ENCODE measurements around the gene DPYSL5.
"Not testable (repeated sequence)": the region's sequence is repeated elsewhere in the genome, so short reads cannot be mapped to it uniquely, and the experiment has no call there.

The DPYSL5 gene, protein sequence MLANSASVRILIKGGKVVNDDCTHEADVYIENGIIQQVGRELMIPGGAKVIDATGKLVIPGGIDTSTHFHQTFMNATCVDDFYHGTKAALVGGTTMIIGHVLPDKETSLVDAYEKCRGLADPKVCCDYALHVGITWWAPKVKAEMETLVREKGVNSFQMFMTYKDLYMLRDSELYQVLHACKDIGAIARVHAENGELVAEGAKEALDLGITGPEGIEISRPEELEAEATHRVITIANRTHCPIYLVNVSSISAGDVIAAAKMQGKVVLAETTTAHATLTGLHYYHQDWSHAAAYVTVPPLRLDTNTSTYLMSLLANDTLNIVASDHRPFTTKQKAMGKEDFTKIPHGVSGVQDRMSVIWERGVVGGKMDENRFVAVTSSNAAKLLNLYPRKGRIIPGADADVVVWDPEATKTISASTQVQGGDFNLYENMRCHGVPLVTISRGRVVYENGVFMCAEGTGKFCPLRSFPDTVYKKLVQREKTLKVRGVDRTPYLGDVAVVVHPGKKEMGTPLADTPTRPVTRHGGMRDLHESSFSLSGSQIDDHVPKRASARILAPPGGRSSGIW

DNA sequence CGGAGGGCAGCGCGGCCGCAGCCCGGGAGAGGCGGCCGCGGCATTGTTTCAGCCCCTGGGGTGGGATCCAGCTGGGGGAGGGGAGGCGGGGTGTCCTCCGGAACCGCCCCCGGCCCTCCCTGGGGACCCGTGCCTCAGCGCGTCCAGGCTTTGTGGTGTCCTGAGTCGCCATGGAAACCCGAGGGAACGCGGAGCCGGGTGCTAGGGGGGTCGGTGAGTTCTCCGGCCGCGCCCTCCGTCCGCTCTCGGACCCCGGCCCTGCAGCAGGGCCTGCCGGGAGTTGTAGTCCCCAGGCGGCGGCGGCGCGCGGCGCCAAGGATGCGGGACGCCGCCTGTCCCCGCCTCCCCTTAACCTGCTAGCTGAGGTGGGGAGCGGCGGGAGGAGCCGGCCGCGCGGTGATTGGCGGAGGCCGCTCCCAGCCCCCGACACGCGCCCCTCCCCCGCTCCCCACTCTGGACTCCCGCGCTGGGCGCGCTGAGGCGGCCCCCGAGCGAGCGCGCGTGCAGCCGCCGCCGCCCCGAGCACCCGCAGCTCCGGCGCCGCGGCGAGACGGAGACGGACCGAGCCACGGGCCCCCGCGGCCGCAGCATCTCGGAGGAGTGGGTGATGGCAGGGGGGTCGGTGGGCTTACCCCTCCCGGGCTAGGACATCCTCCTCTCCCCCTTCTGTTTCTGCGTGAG is at the start of gene DPYSL5:
Gene DPYSL5 (plus strand): TSS at position 478 of the 681 bp plus-strand sequence. CDS start 50,368 bp downstream, outside the sequence.
- no peak for DNase-seq

DNA sequence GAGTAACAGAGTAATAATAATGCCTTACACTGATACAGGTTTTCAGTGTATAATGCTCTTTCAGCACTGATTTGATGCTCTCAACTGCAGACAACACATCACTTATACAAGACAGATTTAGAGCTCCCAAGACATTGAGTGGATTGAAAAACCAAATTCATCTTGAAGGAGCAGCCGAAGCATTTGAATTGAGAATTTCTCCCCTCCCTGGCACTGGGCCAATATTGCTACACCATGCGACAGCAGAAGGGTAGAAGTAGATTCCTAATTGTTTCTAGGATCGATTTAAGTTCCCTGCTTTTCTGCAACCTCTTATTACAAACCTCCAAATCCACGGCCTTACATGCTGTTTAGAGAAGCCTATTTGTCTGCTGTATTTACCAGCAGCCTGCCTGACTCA is 46.6 kb upstream of the DPYSL5 start:
- DNase-seq = no peak

DNA sequence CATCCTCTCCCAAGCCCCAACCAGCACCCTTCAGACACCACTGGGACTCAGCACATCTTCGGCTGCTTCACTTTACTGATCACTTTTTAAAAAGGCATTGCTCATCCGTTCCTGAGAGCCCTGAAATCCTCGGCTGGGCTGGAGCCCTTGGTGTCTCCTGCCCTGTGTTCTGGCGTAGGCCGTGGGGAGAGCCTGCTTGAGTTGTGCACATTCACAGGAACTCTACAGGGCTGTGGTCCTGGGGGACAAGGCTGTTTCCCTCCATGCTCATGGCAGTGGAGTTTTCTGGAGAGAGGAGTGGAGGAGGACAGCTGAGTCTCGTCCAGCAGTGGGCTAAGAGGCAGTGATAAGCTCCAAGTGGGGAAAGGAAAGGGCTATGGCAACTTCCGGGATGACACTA is 46.1 kb upstream of the DPYSL5 start:
- no peak for DNase-seq

DNA sequence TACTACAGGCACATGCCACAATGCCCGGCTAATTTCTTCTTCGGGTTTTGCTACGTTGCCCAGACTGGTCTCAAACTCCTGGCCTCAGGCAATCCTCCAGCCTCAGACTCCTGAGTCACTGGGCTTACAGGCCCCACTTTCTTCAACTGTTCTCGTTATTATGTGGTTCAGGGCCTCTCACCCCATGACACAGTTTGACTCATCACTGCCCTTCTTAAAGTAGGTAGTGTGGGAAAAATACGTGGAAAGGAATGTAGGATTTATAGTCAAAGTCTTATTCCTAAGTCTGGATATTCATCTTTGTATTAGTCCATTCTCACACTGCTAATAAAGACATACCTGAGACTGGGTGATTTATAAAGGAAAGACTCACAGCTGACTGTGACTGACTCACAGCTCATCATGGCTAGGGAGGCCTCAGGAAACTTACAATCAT is 42.7 kb upstream of the DPYSL5 start:
- DNase-seq = no peak

DNA sequence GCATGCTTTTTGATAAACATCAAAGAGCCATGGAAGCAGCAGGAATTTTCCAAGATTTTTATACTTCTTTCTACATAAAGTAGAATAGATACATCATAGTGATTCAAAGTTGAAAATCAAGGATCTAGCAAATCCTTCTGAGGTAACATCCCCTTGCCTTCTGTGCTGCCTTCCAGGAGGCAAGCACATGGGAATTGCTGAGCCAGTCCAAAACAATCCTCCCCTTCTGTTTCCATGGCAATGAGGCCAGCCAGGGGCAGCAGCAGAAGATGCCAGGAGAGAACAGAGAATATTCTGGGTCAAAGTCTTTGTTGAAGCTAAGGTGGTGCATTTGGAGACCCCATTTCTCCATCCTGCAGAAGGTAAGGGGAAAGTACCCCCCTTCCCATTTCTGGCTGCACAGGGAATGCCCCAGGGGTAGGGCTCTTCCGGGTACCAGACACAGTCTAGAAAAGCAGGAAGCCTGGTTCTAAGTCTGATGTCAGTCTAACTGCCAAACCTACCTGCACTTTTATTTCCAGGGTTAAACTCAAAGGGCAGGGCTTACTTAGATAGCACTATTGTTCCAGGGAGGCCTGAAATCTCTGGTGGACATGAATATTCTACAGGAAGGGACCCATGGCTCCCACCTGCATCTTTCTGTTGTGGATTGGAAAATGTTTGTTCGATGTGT is 40.0 kb upstream of the DPYSL5 start:
- DNase-seq = no peak

DNA sequence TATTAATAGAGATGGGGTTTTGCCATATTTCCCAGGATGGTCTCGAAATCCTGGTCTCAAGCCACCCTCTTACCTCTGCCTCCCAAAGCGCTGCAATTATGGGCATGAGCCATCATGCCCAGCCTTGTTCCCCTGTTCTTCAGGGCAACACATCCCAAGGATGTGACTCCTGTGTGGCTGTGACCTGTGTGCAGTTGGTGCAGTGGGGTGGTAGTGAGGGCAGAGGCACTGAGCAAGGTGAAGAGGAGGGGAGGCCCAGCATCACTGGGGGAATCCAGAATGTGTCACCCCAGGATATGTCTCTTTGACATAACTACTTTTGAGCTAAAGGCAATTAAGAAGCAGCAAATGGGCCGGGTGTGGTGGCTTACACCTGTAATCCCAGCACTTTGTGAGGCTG is 38.7 kb upstream of the DPYSL5 start:
- no peak for DNase-seq

DNA sequence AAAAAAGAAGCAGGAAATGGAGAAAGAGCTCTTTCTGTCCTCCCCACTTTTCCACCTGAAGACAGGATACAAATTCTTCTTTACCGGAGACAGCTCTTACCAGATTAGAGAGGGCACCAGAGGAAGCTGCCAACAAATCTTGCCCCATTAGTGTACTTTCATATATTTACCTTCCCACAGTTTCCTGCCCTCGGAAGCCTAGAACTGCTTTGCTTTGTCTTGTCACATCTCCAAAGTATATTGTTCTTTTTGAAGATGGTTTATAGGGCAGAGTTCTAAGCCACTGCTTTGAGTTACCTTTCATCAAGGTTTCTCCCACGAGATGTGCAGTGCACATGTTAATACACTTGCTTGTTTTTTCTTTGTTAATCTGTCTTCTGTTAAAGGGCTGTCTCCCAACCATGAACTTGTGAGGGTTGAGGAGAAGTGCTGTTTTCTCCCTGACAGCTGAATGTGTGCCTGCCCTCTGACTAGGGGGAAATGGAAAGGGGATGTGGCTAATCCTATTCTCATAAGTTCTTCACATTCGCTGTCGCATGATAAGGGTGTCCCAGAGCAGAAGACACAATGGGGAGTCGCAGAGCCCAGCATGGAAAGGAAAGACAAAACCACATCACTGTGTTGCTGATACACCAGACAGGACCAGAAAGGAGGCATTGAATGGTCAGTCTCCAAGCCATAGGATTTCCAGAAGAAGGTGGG is 37.9 kb upstream of the DPYSL5 start:
- peak; percentile 11 for DNase-seq

DNA sequence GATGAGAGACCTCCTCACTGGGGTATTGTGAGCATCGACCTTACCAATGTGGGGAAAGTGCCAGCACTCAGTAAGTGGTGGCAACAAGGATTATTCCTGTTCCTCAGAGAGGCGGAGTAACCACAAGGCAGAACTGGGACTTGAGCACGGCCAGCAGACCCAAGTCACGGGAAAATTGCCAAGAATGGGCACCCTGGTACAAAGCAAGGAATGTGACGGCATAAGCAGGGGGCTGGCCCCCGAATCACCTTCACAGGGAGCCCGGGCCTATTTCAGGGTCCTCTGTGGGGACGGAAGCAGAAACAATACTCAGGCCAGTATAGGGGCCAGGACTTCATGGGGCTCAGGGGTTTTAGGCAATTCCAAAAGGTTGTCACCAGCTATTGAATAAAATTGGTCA is 36.7 kb upstream of the DPYSL5 start:
- DNase-seq = no peak

DNA sequence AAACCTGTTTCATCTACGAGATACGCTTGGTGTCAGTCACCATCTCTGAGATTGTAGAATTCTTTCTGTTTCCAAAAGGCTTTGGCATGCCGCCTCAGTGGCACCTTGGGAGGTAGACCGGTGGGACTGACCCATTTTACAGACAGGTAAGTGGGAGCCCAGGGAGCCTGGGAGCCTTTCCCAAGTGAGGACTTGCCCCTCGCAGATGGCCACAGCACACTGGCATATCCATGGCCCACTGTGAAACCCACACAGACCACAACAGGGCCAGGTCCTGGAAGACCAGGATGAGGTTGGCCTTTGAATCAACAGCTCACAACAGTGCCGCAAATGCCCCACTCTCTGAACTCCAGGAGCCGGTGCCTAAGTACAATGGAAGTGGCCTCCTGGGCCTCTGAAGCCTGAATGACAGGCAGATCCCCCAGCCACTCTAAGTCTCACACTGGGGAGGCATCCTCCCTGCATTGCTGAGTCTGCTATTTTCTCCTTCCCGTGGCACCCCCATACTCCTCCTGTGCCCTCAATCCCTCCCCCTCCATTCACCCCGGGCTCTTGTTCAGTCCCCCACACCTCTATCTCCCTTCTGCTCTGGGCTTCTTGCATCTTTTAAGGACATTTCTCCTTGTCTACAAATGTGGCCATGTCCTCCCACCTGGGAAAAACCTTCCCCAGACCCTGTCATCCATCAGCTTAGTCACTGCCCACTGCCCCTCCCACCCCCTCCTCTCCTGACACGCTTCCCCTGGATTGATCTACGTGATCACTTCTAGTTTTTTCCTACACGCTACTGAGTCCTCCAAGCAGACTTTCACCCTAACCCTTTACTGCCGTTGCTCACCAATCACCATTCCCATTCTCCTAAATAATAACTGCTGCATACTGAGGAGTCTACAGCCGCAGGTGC is 35.9 kb upstream of the DPYSL5 start:
- no peak for DNase-seq

DNA sequence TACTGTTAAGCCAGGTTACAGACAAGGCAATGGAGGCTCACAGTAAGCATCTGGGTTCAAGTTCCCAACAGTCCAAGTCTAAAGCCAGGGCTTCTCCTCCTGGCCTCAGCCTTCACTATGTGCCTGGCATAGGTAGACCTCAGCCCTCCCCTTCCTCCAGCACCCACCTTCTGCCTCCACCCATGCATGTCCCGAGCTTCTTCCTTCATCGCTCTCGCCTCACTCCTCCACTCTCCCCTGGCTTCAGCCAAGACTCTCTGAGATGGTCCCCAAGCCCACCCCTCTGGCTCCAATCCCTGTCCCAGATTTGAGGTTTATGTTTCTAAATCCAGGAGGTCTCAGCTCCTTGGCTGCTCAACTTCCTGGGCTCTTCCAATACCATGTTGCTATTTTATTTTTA is 35.2 kb upstream of the DPYSL5 start:
- no peak for DNase-seq

DNA sequence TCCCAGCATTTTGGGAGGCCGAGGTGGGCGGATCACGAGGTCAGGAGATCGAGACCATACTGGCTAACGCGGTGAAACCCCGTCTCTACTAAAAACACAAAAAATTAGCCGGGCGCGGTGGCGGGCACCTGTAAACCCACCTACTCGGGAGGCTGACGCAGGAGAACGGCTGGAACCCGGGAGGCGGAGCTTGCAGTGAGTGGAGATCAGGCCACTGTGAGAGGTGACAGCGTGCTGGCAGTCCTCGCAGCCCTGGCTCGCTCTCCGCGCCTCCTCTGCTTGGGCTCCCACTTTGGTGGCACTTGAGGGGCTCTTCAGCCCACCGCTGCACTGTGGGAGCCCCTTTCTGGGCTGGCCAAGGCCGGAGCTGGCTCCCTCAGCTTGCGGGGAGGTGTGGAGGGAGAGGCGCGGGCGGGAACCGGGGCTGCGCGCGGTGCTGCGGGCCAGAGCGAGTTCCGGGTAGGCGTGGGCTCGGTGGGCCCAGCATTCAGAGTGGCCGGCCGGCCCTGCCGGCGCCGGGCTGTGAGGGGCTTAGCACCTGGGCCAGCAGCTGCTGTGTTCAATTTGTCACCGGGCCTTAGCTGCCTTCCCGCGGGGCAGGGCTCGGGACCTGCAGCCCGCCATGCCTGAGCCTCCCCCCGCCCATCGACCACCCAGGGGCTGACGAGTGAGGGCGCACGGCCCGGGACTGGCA is 33.7 kb upstream of the DPYSL5 start:
- not testable (repeated sequence) for DNase-seq

DNA sequence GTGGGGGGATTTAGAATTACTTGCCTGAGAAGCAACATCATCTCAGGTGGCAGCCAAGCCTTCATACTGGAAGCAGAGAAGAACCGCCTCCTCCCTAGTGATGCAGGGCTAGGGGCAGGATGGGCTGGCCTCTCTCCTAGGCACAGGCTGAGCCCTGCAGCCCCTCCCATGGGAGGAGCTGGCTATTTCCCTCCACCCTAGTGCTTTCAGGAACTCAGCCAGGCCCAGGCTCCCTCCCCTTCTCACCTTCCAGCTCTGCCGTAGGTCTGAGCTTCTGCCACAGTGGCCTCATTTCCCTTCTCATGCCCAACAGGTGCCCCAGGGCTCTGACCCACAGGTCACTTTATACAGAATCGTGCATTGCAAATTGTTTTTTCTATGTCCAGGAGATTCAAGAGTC is 31.0 kb upstream of the DPYSL5 start:
- peak; percentile 45 for DNase-seq

DNA sequence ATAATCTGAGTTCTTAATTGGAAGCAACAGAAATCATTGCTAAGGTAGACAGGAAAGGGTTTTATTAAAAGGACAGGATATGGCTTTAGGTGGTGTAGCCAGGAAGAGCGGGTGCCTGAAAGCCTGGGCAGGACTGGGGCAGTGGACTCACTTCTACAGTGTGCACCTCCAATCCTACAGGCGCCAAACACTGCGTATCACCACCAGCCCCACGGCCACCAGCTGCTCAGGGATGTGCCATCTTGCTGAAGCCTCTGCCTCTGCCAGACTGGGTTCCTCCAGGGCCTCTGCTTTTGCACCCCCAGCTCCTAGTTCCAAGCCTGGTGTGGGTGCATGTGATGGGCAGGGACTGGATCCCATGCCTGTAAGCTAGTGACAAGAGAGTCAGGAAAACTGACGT is 29.7 kb upstream of the DPYSL5 start:
- no peak for DNase-seq

DNA sequence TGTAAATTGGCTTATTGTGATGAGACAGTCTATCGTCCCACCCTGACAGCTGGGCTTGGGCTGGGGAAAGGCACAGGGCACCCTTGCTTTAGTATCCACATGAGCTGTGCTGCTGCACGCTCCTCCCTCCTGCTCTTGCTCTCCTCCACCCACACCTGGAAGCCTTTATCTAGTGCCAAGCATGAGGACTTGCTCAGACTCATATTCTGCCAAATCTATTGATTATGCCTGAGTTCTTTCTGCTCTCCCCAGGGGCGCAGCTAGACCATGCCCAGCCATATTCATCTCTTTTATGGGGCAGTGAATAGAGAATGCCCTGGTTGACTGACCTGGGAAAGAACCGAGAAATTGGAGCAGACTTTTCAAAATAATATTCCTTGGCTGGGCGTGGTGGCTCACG is 29.0 kb upstream of the DPYSL5 start:
- DNase-seq = no peak

DNA sequence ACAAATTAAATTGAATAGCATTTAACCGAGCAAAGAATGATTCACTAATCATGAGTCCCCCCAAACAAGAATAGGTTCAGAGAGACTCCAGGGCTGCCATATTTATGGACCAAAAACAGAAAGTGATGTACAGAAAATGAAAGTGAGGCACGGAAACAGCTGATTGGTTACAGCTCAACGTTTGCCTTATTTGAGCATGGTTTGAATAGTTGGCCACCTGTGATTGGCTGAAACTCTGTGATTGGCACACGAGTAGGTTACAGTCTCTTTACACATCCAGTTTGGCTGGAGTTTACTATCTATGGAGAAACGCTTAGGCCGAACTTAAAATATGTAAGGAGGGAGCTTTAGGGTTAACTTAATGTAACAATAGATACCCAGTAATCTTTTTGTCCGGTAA is 27.0 kb upstream of the DPYSL5 start:
- no peak for DNase-seq

DNA sequence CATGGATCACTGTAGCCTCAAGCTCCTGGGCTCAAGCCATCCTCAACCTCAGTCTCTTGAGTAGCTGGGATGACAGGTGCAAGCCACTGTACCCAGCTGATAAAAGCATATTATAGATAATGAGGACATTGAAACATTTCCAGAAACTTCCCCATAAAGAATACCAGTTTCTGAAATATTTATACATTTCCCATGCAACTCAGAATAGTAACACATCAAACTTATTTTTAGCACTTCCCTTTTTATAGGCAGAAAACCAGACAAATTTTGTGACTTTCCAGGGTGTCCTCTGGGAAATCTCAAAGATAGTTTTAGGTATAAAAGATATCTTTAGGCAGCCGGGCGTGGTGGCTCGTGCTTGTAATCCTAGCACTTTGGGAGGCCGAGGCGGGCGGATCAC is 25.1 kb upstream of the DPYSL5 start:
- no peak for DNase-seq

DNA sequence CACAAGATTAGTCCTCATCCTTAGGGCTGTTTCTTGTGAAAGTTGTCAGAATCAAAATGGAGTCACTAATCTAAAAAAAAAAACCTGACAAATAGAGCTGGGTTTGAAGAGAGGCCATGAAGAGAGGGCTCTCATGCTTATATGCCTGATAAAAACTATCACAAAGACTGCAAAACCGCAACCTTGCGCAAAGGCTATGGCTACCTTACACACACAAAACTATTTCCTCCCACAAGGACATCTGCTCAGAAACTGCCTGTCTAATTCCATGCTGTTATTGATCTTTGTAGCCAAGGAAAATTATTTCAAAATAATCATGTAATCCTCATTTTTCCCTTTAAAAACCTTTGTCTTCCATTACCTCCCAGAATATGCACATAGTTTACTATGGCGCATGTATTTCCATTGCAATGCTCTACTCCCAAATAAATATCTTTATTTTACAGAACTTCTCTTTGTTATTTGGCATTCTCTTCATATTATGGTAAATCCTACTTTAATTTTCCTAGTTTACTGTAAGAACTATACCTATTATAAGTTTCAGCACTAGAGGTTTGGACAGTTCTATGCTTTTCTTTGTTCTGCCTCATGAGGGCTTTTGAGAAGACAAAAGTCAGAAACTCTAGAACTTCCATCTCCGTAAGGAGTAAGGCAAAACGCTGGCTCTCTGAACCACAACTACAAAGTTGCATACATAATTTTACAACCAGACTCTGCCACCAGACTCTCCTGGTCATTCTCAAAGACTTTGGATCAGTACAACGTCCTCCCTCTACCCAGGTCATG is 9.6 kb upstream of the DPYSL5 start:
- peak; percentile 23 for DNase-seq

DNA sequence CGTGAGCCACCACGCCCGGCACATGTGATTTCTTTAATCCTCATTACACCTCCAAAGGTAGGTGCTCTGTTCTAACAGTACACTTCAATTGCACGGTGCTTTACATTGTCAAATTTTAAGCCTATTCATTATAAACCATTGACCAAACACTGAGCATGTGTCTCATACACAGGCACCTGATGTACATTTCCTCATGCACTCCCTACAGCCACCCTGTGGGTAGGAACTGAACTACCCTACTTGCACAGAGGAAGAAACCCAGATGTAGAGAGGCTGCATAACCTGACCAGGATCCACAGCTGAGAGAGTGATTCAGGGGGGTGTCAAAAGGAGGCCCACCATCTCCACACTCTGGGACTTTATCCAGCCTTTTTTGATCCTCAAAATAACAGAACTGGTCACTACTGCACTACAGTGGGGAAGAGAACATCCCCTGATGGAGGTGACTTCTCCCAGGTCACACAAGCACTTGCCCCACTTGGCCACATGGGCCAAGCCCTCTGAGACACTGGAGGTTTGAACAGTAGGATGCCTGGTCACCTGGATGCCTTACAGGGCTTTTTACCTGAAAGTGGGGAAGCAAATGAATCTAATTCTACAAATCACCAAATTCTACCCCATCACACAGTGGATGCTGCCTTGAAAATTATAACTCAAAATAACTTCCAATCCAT is 6.9 kb upstream of the DPYSL5 start:
- DNase-seq = peak; percentile 19

DNA sequence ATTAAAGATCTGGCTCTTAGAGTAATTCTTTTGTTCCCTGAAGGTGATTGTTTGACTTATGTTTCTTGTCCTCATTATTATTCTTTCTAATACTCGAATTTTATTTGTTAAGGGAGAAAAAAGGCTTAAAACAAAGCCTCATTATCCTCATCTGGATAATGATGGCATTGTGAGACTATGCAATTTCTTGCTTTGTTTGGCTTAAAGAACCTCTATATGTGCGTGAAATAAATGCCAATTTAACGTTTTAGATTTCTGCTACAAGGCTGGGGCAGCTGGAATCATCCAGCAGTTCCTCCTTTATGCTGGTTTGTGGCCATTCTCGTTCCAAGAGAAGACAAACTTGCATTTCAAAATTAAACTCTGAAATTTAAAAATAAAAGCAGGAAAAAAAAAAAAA is 4.9 kb upstream of the DPYSL5 start:
- DNase-seq = no peak

DNA sequence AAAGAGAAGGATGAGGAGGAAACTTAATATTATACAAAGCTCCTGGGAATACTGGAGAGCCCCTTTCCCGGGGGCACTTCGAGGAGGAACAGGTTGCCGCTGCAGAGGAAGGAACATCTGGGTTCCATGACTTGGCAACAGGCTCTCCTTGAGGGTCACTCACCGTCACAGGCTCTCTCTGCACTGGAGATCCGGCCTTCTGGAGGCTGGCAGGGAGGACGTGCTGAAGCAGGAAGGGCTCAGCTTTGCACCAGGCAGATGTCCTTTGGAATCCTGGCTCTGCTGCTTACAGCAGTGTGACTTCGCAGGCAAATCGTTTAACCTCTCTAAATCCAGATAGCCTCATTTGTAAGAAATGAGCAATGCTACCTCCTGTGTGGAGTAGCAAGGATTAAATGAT is 2.9 kb upstream of the DPYSL5 start:
- DNase-seq = no peak
